Progenitor cell of endocrine pancreas (in vitro differentiated cells): Measurements from ENCODE around the gene TAAR6. TPM values are rescaled to one million over a fixed set of nuclear protein-coding genes. Genes with fewer than 3 reads are reported as not detected.
"Not testable (repeated sequence)": the region's sequence is repeated elsewhere in the genome, so short reads cannot be mapped to it uniquely, and the experiment has no call there.

ENCODE experiments used
- DNase-seq: peaks from one replicate; pipeline ENCODE4 v3.0.0; 2021; ENCODE audit warnings: low spot score; ENCODE audit not compliant: unreplicated experiment
- H3K27ac Mint-ChIP-seq: 2 replicates; pipeline ENCODE4 v1.8.0; 2021; ENCODE audit warnings: mild to moderate bottlenecking, moderate library complexity, mixed read lengths
- H3K27me3 Mint-ChIP-seq: 2 replicates; pipeline ENCODE4 v1.8.0; 2021; ENCODE audit warnings: mixed read lengths
- H3K36me3 Mint-ChIP-seq: 2 replicates; pipeline ENCODE4 v1.8.0; 2022; ENCODE audit warnings: mixed read lengths; ENCODE audit not compliant: insufficient read depth
- H3K4me1 Mint-ChIP-seq: 2 replicates; pipeline ENCODE4 v1.8.0; 2021; ENCODE audit warnings: low read depth, mixed read lengths
- H3K4me3 Mint-ChIP-seq: 2 replicates; pipeline ENCODE4 v1.8.0; 2021; ENCODE audit warnings: low read depth, mild to moderate bottlenecking, moderate library complexity, mixed read lengths
- H3K9me3 Mint-ChIP-seq: 2 replicates; pipeline ENCODE4 v1.8.0; 2021; ENCODE audit warnings: low read depth, mixed read lengths
- total RNA-seq: library from RNA; stranded (reverse); gene quantifications from 2 replicates; pipeline ENCODE4 v1.2.1, GENCODE V29; 2021
- TF ChIP-seq, protein P1 (sequence below): fragments of 200-600 bp; sonication (generic); IDR thresholded peaks from one replicate; pipeline ENCODE4 v1.5.0; 2021; ENCODE audit warnings: antibody characterized with exemption, mild to moderate bottlenecking; ENCODE audit not compliant: unreplicated experiment

TAAR6 gene
- total RNA-seq, 1 donor from 2014 or later, result not detected

DNA sequence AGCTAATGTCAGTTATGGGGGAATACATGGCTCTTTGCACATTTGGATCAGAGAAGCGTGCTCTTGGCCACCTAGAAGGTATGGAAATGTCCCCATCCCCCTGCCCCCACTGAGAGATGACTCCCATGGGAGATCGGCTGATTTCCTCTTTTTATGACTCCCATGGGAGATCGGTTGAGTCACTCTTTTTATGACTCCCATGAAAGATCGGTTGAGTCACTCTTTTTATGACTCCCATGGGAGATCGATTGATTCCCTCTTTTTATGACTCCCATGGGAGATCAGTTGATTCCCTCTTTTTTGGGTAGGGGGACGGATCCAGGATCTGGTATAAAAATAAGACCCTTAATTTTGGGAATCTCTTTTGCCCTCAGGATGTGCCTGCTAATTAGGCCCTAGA, 42.3 kb upstream of the TAAR6 start:
- Mint-ChIP-seq H3K27ac (no peak overlapping the region), H3K27me3 (peaks cover 3% of the 10 kb centered on the region), H3K36me3 (no peaks in the 10 kb centered on the region), H3K4me1 (no peaks in the 10 kb centered on the region), H3K4me3 (no peak overlapping the region), H3K9me3 (no peaks in the 10 kb centered on the region)
- TF ChIP-seq, protein P1, sequence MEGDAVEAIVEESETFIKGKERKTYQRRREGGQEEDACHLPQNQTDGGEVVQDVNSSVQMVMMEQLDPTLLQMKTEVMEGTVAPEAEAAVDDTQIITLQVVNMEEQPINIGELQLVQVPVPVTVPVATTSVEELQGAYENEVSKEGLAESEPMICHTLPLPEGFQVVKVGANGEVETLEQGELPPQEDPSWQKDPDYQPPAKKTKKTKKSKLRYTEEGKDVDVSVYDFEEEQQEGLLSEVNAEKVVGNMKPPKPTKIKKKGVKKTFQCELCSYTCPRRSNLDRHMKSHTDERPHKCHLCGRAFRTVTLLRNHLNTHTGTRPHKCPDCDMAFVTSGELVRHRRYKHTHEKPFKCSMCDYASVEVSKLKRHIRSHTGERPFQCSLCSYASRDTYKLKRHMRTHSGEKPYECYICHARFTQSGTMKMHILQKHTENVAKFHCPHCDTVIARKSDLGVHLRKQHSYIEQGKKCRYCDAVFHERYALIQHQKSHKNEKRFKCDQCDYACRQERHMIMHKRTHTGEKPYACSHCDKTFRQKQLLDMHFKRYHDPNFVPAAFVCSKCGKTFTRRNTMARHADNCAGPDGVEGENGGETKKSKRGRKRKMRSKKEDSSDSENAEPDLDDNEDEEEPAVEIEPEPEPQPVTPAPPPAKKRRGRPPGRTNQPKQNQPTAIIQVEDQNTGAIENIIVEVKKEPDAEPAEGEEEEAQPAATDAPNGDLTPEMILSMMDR, result no peak
- no peak for DNase-seq

DNA sequence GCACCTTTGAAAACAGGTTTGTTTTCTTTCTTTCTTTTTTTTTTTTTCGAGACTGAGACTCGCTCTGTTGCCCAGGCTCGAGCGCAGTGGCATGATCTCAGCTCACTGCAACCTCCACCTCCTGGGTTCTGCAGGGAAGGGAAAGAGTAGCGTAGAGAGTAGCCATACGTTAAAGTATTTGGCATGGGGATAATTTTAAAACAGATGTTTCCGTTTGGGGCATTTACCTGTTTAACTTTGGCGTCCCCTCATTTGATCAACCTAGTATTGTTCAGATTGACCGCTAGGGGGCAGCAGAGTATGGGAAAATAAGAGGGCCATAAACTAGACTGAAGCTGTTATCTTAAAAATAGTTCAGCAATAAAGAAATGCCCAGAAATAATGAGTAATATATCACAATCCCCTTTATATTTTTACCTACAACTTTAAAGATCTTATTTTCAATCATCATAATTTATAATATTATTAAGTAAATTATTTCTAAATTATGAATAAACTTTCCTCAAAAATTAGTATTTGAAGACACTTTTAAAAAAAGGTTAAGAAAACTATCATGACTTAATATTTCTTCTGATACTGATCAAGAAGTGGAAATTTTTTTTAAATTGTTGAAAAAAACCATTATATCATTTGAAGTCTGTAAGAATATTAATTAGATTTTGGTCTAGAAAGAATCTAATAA, 39.7 kb upstream of the TAAR6 start:
- Mint-ChIP-seq H3K4me1 (no peaks in the 10 kb centered on the region), H3K9me3 (peaks cover 6% of the 10 kb centered on the region), H3K27ac (peak overlapping the region; percentile 55), H3K27me3 (peaks cover 3% of the 10 kb centered on the region), H3K4me3 (peak overlapping the region; percentile 66), H3K36me3 (no peaks in the 10 kb centered on the region)
- DNase-seq, result peak; percentile 60
- TF ChIP-seq, protein P1, result peak; percentile 91

DNA sequence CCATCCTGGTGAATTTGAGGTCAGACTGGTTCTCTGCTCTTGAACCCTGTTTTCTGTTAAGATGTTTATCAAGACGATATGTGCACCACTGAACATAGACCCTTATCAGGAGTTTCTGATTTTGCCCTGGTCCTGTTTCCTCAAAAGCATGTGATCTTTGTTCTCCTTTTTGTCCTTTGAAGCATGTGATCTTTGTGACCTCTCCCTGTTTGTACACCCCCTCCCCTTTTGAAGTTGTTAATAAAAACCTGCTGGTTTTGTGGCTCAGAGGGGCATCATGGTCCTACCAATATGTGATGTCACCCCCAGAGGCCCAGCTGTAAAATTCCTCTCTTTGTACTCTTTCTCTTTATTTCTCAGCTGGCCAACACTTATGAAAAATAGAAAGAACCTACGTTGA, 35.6 kb upstream of the TAAR6 start:
- not testable (repeated sequence) for DNase-seq, H3K36me3 Mint-ChIP-seq, H3K4me3 Mint-ChIP-seq, H3K4me1 Mint-ChIP-seq, H3K27ac Mint-ChIP-seq, H3K27me3 Mint-ChIP-seq, H3K9me3 Mint-ChIP-seq

DNA sequence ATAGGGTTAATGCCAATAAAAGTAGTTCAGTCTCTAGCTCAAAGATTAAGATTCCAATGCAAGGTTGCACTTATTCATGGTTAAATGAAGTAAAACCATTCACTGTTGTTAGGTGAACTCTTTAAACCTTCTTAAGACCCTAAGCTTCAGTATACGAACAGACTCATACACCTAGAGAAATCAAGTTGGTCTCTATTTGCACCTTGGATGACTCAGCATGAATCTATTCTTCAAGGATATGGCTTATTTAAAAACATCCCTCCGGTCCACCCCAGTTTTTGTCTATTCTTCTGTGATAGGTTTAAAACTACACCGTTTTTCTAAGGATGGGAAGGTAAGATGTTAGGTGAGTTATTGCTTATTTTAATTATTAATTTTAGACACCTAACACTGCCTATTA, 33.0 kb upstream of the TAAR6 start:
- Mint-ChIP-seq H3K9me3 (peaks cover 8% of the 10 kb centered on the region), H3K4me3 (no peak overlapping the region), H3K27me3 (peaks cover 16% of the 10 kb centered on the region), H3K27ac (no peak overlapping the region), H3K4me1 (no peaks in the 10 kb centered on the region), H3K36me3 (no peaks in the 10 kb centered on the region)
- no peak for DNase-seq
- TF ChIP-seq, protein P1, result no peak

DNA sequence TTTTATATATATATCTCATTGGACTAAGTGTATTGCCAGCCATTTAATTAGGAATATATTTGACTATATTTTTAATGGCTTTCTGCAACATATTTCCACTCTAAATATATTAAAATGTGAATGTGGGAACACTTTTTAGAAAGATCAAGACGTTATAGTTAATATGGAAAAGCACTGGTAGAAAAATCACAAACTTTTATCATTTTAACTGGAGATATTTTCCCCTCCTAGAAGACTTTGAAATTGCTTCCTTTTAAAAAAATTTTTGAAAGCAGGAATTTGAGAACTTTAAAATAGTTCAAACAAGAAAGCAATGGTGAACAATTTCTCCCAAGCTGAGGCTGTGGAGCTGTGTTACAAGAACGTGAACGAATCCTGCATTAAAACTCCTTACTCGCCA, 32.1 kb upstream of the TAAR6 start, which contains the start of gene TAAR9:
TAAR9 (plus strand) TSS at position 301 of the 400 bp plus-strand sequence; CDS start at position 314, 13 bp downstream.
- no peak within 1 kb of the TSS for H3K4me3 Mint-ChIP-seq
- DNase-seq, result no peak
- peaks cover 8% of the 10 kb centered on the region for H3K9me3 Mint-ChIP-seq
- no peak within 1 kb of the TSS for H3K27ac Mint-ChIP-seq
- peaks cover 16% of the 10 kb centered on the region for H3K27me3 Mint-ChIP-seq
- H3K36me3 Mint-ChIP-seq, result no peaks in the 10 kb centered on the region
- TF ChIP-seq, protein P1, result no peak
- H3K4me1 Mint-ChIP-seq, result no peaks in the 10 kb centered on the region

DNA sequence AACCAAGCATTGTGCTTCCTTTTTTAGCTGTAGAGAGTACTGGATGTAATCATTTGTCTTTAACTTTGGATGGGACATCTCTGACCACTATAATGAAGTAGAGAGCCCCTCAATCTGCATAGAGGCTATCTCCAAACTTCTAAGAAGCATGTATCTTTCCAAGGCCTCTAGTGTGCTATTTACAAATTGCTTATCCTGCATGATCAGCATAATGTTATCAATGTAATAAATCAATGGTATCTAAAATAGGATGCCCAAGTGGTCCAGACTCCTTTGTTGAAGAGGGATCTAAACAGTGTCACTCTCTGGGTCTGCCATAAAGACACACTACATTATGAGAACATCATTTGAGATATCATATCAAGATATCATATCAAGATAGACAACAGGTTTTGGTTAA, 25.3 kb upstream of the TAAR6 start:
- no peak overlapping the region for H3K27ac Mint-ChIP-seq
- no peaks in the 10 kb centered on the region for H3K36me3 Mint-ChIP-seq
- H3K4me3 Mint-ChIP-seq, result no peak overlapping the region
- TF ChIP-seq, protein P1, result no peak
- DNase-seq, result no peak
- no peaks in the 10 kb centered on the region for H3K9me3 Mint-ChIP-seq
- peaks cover 21% of the 10 kb centered on the region for H3K27me3 Mint-ChIP-seq
- no peaks in the 10 kb centered on the region for H3K4me1 Mint-ChIP-seq
